ENCODE data around the gene TMED4. TPM values are rescaled to one million over a fixed set of nuclear protein-coding genes. Genes with fewer than 3 reads are reported as not detected.

TMED4 gene
- total and polyA plus RNA-seq, 2 experiments from 2014 or later, result 43.5 to 98.5 TPM

- TF ChIP-seq CTCF (conservative IDR thresholded peaks at IDR 0.05; ENCODE audit: low read depth in 2 of 2) (no peak), ZNF331 (CRISPR knock-in tag; IDR thresholded peaks at IDR 0.05; ENCODE audit: low read depth) (no peak), CREB1 (CRISPR knock-in tag; IDR thresholded peaks at IDR 0.05; ENCODE audit: low read depth) (no peak), EZH2phosphoT487 (IDR thresholded peaks at IDR 0.05; ENCODE audit: unreplicated experiment) (no peak), ZNF462 (CRISPR knock-in tag; IDR thresholded peaks at IDR 0.05) (no peak), POLR2AphosphoS5 (IDR thresholded peaks at IDR 0.05; ENCODE audit: low read depth) (no peak), NANOG (IDR thresholded peaks at IDR 0.05; ENCODE audit: borderline replicate concordance) (no peak)
These were observed 7.7 kb downstream of the TMED4 start (continued) for GRCh38 chr7:44574287-44574872.
